Activated B cell treated with CpG ODN at 0.5 μM for 24 hours (primary cell): ENCODE data around the gene NT5DC4. TPM values are rescaled to one million over a fixed set of nuclear protein-coding genes. Genes with fewer than 3 reads are reported as not detected.

Source experiments
- ATAC-seq: fragments of 200-7000 bp; cut with Tn5 transposase; one replicate; pipeline ENCODE4 v1.10.0; 2021; ENCODE audit warnings: low read depth, mild to moderate bottlenecking, moderate library complexity
- CTCF ChIA-PET: fragments of 350-600 bp; sonication (Branson Sonifier 250); formaldehyde crosslinking; loops from one replicate; lab custom pipeline; 2021; ENCODE audit warnings: antibody characterized with exemption; lab: Charles Lee
- POLR2A ChIA-PET: fragments of 350-600 bp; sonication (Branson Sonifier 250); formaldehyde crosslinking; loops from one replicate; lab custom pipeline; 2021; ENCODE audit warnings: antibody characterized with exemption; lab: Charles Lee
- DNase-seq: peaks from one replicate; pipeline ENCODE4 v3.0.0; 2022
- H3K27ac Mint-ChIP-seq: one replicate; pipeline ENCODE4 v1.8.0; 2020; ENCODE audit warnings: mixed read lengths
- H3K27me3 Mint-ChIP-seq: one replicate; pipeline ENCODE4 v1.8.0; 2021; ENCODE audit warnings: mixed read lengths
- H3K36me3 Mint-ChIP-seq: one replicate; pipeline ENCODE4 v1.8.0; 2021; ENCODE audit warnings: low read depth, mixed read lengths
- H3K4me1 Mint-ChIP-seq: one replicate; pipeline ENCODE4 v1.8.0; 2021; ENCODE audit warnings: mixed read lengths
- H3K4me3 Mint-ChIP-seq: one replicate; pipeline ENCODE4 v1.8.0; 2020; ENCODE audit warnings: mild to moderate bottlenecking, mixed read lengths
- H3K9me3 Mint-ChIP-seq: one replicate; pipeline ENCODE4 v1.8.0; 2020; ENCODE audit warnings: mixed read lengths
- intact Hi-C: fragments of 100-400 bp; cut with micrococcal nuclease; formaldehyde crosslinking; loops from one replicate; pipeline ENCODE4 v1.15.1; 2024
- total RNA-seq: library from RNA; stranded (reverse); gene quantifications from 2 replicates; pipeline ENCODE4 v1.2.3, GENCODE V29; 2022
- TF ChIP-seq, protein P1 (sequence below): fragments of 200-600 bp; IDR thresholded peaks from one replicate; pipeline ENCODE4 v1.8.0; 2022; ENCODE audit warnings: antibody characterized with exemption, mild to moderate bottlenecking

Gene NT5DC4
- total RNA-seq, 1 donor from 2014 or later: 1.4 TPM

DNA sequence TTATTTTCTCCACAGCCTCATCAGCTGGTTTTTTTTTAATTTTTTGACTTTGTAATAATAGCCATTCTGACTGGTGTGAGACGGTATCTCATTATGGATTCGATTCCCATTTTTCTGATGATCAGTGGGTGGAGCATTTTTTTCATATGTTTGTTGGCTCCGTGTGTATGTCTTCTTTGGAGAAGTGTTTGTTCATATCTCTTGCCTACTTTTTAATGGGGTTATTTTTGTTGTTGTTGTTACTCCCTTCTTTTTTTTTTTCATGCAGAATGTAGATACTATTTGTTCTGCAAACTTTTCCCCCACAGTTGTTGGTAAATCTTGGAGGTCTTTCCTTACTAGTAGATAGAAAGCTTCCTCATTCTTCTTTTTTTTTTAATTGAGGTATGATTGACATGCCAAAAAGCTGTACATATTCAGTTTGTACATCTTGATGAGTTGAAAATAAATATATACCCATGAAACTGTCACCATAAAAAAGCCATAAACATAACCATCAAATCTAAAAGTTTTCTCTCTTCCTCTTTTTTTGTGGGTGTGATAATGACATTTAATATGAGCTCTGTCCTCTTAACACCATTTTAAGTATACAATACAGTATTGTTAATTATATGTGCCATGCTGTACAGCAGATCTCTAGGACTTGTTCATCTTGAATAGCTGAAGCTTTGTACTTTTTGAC, 21.8 kb upstream of the NT5DC4 start:
- no peak for DNase-seq
- H3K27ac Mint-ChIP-seq: peak overlapping the region; percentile 68
- peak overlapping the region; percentile 39 for H3K4me3 Mint-ChIP-seq
- H3K9me3 Mint-ChIP-seq: no peaks in the 10 kb centered on the region
- TF ChIP-seq, protein P1, sequence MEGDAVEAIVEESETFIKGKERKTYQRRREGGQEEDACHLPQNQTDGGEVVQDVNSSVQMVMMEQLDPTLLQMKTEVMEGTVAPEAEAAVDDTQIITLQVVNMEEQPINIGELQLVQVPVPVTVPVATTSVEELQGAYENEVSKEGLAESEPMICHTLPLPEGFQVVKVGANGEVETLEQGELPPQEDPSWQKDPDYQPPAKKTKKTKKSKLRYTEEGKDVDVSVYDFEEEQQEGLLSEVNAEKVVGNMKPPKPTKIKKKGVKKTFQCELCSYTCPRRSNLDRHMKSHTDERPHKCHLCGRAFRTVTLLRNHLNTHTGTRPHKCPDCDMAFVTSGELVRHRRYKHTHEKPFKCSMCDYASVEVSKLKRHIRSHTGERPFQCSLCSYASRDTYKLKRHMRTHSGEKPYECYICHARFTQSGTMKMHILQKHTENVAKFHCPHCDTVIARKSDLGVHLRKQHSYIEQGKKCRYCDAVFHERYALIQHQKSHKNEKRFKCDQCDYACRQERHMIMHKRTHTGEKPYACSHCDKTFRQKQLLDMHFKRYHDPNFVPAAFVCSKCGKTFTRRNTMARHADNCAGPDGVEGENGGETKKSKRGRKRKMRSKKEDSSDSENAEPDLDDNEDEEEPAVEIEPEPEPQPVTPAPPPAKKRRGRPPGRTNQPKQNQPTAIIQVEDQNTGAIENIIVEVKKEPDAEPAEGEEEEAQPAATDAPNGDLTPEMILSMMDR: no peak
- peaks cover 51% of the 10 kb centered on the region for H3K4me1 Mint-ChIP-seq
- no peak for ATAC-seq
- ChIA-PET POLR2A (interaction anchor here (0.7 to 2.2 kb wide), 4 partner anchors 10 to 812 kb away, joined by 3 to 15 read pairs (median 5); partner anchors contain the start of gene SLC20A1), CTCF (interaction anchor here (1.5 to 3.2 kb wide), 3 partner anchors 9 to 27 kb away, joined by 5 to 20 read pairs (median 16); no protein-coding TSS in a partner anchor)
- no peaks in the 10 kb centered on the region for H3K36me3 Mint-ChIP-seq
- H3K27me3 Mint-ChIP-seq: no peaks in the 10 kb centered on the region
- intact Hi-C loops: no loop called here

DNA sequence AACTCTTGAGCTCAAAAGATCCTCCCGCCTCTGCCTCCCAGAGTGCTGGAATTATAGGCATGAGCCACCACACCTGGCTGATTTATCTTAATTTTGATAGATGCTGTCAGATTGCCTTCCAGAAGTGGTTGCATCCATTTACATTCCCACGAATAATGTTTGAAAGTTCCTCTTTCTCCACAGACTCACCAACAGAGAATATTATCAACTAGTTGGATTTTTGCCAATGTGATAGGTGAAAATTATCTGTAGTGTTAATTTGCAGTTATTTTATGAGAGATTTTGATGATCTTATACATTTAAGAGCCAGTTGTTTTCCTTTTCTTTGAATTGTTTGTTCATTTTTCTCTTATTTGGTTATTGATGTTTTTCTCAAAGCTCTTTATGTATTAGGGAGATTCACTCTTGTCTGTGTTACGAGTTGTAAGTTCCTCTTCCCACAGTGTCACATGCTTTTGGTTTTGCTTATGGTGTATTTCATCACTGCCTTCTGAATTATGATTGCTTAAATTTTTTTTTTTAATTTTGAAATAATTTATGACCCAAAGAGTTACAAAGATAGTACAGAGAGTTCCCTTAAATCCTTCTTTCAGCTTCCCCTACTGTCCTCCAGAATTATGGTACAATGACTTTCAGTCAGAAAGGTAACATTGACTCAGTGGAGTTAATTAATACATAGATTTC, 20.7 kb upstream of the NT5DC4 start:
- Mint-ChIP-seq H3K27ac (peak overlapping the region; percentile 68), H3K27me3 (no peaks in the 10 kb centered on the region), H3K9me3 (no peaks in the 10 kb centered on the region), H3K4me3 (peak overlapping the region; percentile 46), H3K4me1 (peaks cover 55% of the 10 kb centered on the region), H3K36me3 (no peaks in the 10 kb centered on the region)
- TF ChIP-seq, protein P1: no peak
- ATAC-seq (peak; percentile 64), DNase-seq (no peak)
- CTCF ChIA-PET: interaction anchor here (1.3 to 3.2 kb wide), 4 partner anchors 8 to 33 kb away, joined by 3 to 20 read pairs (median 10); no protein-coding TSS in a partner anchor
- intact Hi-C loops: loop anchor here (1.0 kb wide), 1 partner anchor 8 kb away; no protein-coding TSS in a partner anchor
- POLR2A ChIA-PET: interaction anchor here (0.7 to 2.7 kb wide), 6 partner anchors 9 to 442 kb away, joined by 3 to 15 read pairs (median 6); partner anchors contain the start of gene SLC20A1

DNA sequence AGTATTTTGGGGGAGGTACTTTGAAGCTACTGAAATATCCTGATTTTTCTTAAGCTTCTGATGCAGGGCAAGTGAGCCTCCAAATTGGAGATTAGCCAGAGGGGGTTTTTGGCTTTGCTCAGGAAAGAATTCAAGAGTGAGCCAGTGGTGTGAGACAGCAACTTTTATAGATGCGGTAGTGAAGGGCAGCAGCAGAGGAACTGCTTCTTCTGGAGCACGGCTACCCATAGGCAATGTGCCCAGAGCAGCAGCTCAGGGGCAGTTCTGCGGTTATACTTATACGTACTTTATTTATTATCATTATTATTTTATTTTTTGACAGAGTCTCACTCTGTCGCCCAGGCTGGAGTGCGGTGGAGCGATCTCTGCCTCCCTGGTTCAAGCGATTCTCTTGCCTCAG, 19.8 kb upstream of the NT5DC4 start:
- ChIA-PET CTCF (interaction anchor here (1.3 to 3.2 kb wide), 3 partner anchors 11 to 34 kb away, joined by 3 to 20 read pairs (median 16); no protein-coding TSS in a partner anchor), POLR2A (interaction anchor here (0.9 to 2.7 kb wide), 5 partner anchors 8 to 55 kb away, joined by 3 to 15 read pairs (median 6); partner anchors contain the start of gene SLC20A1)
- TF ChIP-seq, protein P1: no peak
- no peaks in the 10 kb centered on the region for H3K9me3 Mint-ChIP-seq
- H3K36me3 Mint-ChIP-seq: no peaks in the 10 kb centered on the region
- ATAC-seq (peak; percentile 27), DNase-seq (no peak)
- peak overlapping the region; percentile 83 for H3K27ac Mint-ChIP-seq
- peak overlapping the region; percentile 0 for H3K4me3 Mint-ChIP-seq
- H3K4me1 Mint-ChIP-seq: peaks cover 65% of the 10 kb centered on the region
- intact Hi-C loops: no loop called here
- no peaks in the 10 kb centered on the region for H3K27me3 Mint-ChIP-seq

DNA sequence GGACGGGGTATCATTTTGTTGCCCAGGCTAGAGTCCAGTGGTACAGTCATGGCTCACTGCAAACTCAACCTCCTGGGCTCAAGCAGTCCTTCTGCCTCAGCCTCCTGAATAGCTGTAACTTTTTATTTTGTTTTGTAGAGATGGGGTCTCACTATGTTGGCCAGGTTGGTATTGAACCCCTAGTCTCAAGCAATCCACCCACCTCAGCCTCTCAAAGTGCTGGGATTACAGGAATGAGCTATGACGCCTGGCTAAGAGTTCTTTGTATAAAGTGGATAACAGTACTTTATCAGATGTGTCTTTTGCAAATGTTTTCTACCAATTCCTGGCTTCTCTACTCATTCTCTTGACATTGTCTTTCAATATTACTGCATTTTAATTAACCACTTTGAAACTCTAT, 17.1 kb upstream of the NT5DC4 start:
- intact Hi-C loops: no loop called here
- H3K27me3 Mint-ChIP-seq: no peaks in the 10 kb centered on the region
- no peak overlapping the region for H3K4me3 Mint-ChIP-seq
- ATAC-seq (no peak), DNase-seq (no peak)
- CTCF ChIA-PET: no interaction called here
- no peaks in the 10 kb centered on the region for H3K9me3 Mint-ChIP-seq
- peaks cover 85% of the 10 kb centered on the region for H3K4me1 Mint-ChIP-seq
- H3K36me3 Mint-ChIP-seq: no peaks in the 10 kb centered on the region
- POLR2A ChIA-PET: no interaction called here
- TF ChIP-seq, protein P1: no peak
- H3K27ac Mint-ChIP-seq: no peak overlapping the region
